ENCODE results near the gene AGAP2. TPM values are rescaled to one million over a fixed set of nuclear protein-coding genes. Genes with fewer than 3 reads are reported as not detected.

The AGAP2 gene
- total and polyA plus RNA-seq, 2 of the 13 experiments (the other 11 are each of a cell fraction or from before 2014, with no cell fraction given): 0.38 to 0.45 TPM

DNA sequence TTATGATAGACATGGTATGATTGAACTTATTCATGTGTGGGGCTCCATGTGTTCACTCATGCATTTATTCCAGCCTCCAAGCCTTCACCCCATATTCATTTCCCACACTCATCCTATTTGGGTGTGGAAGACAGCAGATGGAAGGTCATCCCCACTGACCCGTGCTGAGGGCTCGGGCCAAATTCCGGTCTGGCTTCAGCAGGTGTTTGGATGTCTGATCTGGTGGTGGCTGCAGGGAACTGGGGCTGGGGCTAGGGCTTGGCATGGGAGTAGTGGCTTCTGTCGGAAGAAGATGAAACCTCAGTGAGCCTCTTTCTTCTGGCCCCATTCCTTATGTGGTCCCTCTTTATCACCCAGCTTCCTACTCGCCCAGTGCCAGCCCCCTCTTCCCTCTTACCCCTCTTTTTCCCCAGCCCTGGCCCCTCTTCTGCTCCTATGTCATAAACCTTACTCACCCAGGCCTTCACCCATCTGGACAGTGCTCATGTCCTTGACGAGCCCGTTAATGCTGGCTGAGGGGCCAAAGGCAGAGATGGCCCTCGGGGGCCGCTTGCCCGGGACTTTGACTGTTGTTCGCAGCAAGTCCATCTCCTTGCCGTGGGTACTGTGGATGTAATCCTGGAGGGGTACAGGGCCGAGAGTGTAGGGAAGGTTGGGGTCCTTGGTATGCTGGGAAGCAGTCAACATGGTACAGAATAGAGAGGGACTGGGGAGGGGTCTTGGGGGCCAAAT lies 8.0 kb downstream of the AGAP2 start:
- ChIA-PET CTCF (ENCODE audit: low intra/inter-chr PET ratio, low total read pairs) (no interaction called here), POLR2A (no interaction called here)
- 17% methylated on average over 13 of the region's 13 CpGs for WGBS (ENCODE audit: low lambda C conversion rate)
- H3K4me2 ChIP-seq (ENCODE audit: low read depth, low read length): no peak overlapping the region
- ATAC-seq (no peak), DNase-seq (ENCODE audit: low spot score) (no peak), FAIRE-seq (no peak)
- H3K9ac ChIP-seq (ENCODE audit: insufficient read depth, low read depth, low read length): no peak overlapping the region
- no peaks in the 10 kb centered on the region for H3K36me3 ChIP-seq (replicated peaks in 1 of 2; ENCODE audit: control insufficient read depth in 1 of 2, insufficient read depth in 2 of 2, low read length in 2 of 2)
- H3K4me3 ChIP-seq (replicated peaks in 1 of 3; ENCODE audit: insufficient read depth in 1 of 3, low read depth in 2 of 3, low read length in 3 of 3): no peak overlapping the region
- in situ Hi-C loops (cut with HindIII; ENCODE audit: extremely low pct_ligation_motif_present, low pct_unique_long_range_greater_than_20kb) (no loop called here), intact Hi-C loops (cut with micrococcal nuclease; ENCODE audit: unreplicated experiment) (no loop called here)
- no peak overlapping the region for H2AFZ ChIP-seq (ENCODE audit: low read length)
- no peaks in the 10 kb centered on the region for H4K20me1 ChIP-seq (ENCODE audit: insufficient read depth, low read length)
- no peaks in the 10 kb centered on the region for H3K79me2 ChIP-seq (ENCODE audit: insufficient read depth, low read length)
- peaks cover 2 to 38% of the 10 kb centered on the region in 2 experiments; a peak in 4 of 5 replicates for H3K27me3 ChIP-seq (ENCODE audit: control insufficient read depth in 1 of 2, insufficient read depth in 2 of 2, low read length in 2 of 2)
- H3K27ac ChIP-seq (ENCODE audit: extremely low read length, insufficient read depth, low read length): no peak overlapping the region
- no peak for TF ChIP-seq ZNF496 (CRISPR knock-in tag; IDR thresholded peaks at IDR 0.05; ENCODE audit: insufficient replicate concordance)
- TF ChIP-seq SSRP1 (CRISPR knock-in tag; IDR thresholded peaks at IDR 0.05): no peak
- TF ChIP-seq ZNF230 (CRISPR knock-in tag; IDR thresholded peaks at IDR 0.05): no peak
- no peak for TF ChIP-seq ZNF761 (CRISPR knock-in tag; conservative IDR thresholded peaks at IDR 0.05)
- TF ChIP-seq NFKBIZ (CRISPR knock-in tag; IDR thresholded peaks at IDR 0.05): no peak
- TF ChIP-seq, protein P1, sequence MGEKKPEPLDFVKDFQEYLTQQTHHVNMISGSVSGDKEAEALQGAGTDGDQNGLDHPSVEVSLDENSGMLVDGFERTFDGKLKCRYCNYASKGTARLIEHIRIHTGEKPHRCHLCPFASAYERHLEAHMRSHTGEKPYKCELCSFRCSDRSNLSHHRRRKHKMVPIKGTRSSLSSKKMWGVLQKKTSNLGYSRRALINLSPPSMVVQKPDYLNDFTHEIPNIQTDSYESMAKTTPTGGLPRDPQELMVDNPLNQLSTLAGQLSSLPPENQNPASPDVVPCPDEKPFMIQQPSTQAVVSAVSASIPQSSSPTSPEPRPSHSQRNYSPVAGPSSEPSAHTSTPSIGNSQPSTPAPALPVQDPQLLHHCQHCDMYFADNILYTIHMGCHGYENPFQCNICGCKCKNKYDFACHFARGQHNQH (CRISPR knock-in tag; IDR thresholded peaks at IDR 0.05): no peak
- TF ChIP-seq, protein P2, sequence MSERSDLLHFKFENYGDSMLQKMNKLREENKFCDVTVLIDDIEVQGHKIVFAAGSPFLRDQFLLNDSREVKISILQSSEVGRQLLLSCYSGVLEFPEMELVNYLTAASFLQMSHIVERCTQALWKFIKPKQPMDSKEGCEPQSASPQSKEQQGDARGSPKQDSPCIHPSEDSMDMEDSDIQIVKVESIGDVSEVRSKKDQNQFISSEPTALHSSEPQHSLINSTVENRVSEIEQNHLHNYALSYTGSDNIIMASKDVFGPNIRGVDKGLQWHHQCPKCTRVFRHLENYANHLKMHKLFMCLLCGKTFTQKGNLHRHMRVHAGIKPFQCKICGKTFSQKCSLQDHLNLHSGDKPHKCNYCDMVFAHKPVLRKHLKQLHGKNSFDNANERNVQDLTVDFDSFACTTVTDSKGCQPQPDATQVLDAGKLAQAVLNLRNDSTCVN (CRISPR knock-in tag; IDR thresholded peaks at IDR 0.05; ENCODE audit: borderline replicate concordance): no peak
- TF ChIP-seq, protein P3, sequence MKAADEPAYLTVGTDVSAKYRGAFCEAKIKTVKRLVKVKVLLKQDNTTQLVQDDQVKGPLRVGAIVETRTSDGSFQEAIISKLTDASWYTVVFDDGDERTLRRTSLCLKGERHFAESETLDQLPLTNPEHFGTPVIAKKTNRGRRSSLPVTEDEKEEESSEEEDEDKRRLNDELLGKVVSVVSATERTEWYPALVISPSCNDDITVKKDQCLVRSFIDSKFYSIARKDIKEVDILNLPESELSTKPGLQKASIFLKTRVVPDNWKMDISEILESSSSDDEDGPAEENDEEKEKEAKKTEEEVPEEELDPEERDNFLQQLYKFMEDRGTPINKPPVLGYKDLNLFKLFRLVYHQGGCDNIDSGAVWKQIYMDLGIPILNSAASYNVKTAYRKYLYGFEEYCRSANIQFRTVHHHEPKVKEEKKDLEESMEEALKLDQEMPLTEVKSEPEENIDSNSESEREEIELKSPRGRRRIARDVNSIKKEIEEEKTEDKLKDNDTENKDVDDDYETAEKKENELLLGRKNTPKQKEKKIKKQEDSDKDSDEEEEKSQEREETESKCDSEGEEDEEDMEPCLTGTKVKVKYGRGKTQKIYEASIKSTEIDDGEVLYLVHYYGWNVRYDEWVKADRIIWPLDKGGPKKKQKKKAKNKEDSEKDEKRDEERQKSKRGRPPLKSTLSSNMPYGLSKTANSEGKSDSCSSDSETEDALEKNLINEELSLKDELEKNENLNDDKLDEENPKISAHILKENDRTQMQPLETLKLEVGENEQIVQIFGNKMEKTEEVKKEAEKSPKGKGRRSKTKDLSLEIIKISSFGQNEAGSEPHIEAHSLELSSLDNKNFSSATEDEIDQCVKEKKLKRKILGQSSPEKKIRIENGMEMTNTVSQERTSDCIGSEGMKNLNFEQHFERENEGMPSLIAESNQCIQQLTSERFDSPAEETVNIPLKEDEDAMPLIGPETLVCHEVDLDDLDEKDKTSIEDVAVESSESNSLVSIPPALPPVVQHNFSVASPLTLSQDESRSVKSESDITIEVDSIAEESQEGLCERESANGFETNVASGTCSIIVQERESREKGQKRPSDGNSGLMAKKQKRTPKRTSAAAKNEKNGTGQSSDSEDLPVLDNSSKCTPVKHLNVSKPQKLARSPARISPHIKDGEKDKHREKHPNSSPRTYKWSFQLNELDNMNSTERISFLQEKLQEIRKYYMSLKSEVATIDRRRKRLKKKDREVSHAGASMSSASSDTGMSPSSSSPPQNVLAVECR (CRISPR knock-in tag; IDR thresholded peaks at IDR 0.05; ENCODE audit: borderline replicate concordance): no peak
- TF ChIP-seq, protein P4, sequence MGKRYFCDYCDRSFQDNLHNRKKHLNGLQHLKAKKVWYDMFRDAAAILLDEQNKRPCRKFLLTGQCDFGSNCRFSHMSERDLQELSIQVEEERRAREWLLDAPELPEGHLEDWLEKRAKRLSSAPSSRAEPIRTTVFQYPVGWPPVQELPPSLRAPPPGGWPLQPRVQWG (CRISPR knock-in tag; IDR thresholded peaks at IDR 0.05; ENCODE audit: borderline replicate concordance, low read depth): no peak
- TF ChIP-seq HMG20A (CRISPR knock-in tag; IDR thresholded peaks at IDR 0.05; ENCODE audit: borderline replicate concordance): no peak
- no TSS peak for BruUV-seq (replicated peaks)
- H3K9me3 ChIP-seq (ENCODE audit: low read length): no peaks in the 10 kb centered on the region
- H3K4me1 ChIP-seq (ENCODE audit: insufficient read depth, low read length): peaks cover 18% of the 10 kb centered on the region
